B cell (primary cell): Measurements from ENCODE around the gene BRSK2. TPM values are rescaled to one million over a fixed set of nuclear protein-coding genes. Genes with fewer than 3 reads are reported as not detected.

Experiments used
- ATAC-seq: fragments of 200-7000 bp; cut with Tn5 transposase; one replicate; pipeline ENCODE4 v1.10.0; 2021; ENCODE audit warnings: low read depth, mild to moderate bottlenecking, moderate number of reproducible peaks, moderate library complexity
- CTCF ChIA-PET: fragments of 350-600 bp; sonication (Branson Sonifier 250); formaldehyde crosslinking; loops from one replicate; lab custom pipeline; 2021; ENCODE audit warnings: antibody characterized with exemption, inconsistent platforms; lab: Charles Lee
- POLR2A ChIA-PET: fragments of 350-600 bp; sonication (Branson Sonifier 250); formaldehyde crosslinking; loops from one replicate; lab custom pipeline; 2021; ENCODE audit warnings: antibody characterized with exemption; lab: Charles Lee
- DNase-seq: peaks from one replicate; pipeline ENCODE4 v3.0.0; 2013
- H2AFZ ChIP-seq: 2 replicates; pipeline ENCODE4 v1.6.1; 2012; ENCODE audit warnings: mild to moderate bottlenecking, low read depth, low read length; ENCODE audit not compliant: insufficient read depth, poor library complexity, severe bottlenecking
- H3K27ac ChIP-seq, 2 donors: 1 replicate in 1 of 2; 2 replicates in 1 of 2; pipeline ENCODE4 v1.5.1; 2012 to 2013; ENCODE audit warnings: low read length in 2 of 2, mild to moderate bottlenecking in 2 of 2, moderate library complexity in 1 of 2
- H3K27me3 ChIP-seq, 4 experiments: fragments of 200-600 bp in 1 of 4; sonication (generic) in 1 of 4; replicated peaks in 1 of 4; 1 replicate in 2 of 4; 2 replicates in 2 of 4; pipeline versions ENCODE4 v1.6.1 to v1.7.0; 2013 to 2016; ENCODE audit warnings: low read length in 3 of 4, mild to moderate bottlenecking in 2 of 4, mixed read lengths in 1 of 4, moderate library complexity in 1 of 4; ENCODE audit not compliant: insufficient read depth in 4 of 4, control insufficient read depth in 3 of 4; ENCODE audit errors: control extremely low read depth in 1 of 4
- H3K36me3 ChIP-seq, 2 experiments: replicated peaks in 1 of 2; 1 replicate in 1 of 2; 2 replicates in 1 of 2; pipeline versions ENCODE4 v1.6.1 to v1.7.1; 2013; ENCODE audit warnings: low read length in 1 of 2; ENCODE audit not compliant: insufficient read depth in 2 of 2, control insufficient read depth in 1 of 2; ENCODE audit errors: control extremely low read depth in 1 of 2, extremely low read depth in 1 of 2
- H3K4me1 ChIP-seq, 2 donors: fragments of 200-600 bp in 1 of 2; sonication (generic) in 1 of 2; 1 replicate in 1 of 2; 2 replicates in 1 of 2; pipeline versions ENCODE4 v1.5.1 to v1.6.1; 2013 to 2017; ENCODE audit warnings: low read length in 2 of 2; ENCODE audit not compliant: control insufficient read depth in 2 of 2, insufficient read depth in 2 of 2
- H3K4me2 ChIP-seq: replicated peaks from 2 replicates; pipeline ENCODE3; 2012; ENCODE audit warnings: mild to moderate bottlenecking, low read depth, low read length; ENCODE audit not compliant: poor library complexity, severe bottlenecking
- H3K4me3 ChIP-seq, 5 experiments: fragments of 200-600 bp in 1 of 5; sonication (generic) in 1 of 5; 1 replicate in 3 of 5; 2 replicates in 2 of 5; pipeline versions ENCODE4 v1.5.1 to v1.7.0; 2011 to 2016; ENCODE audit warnings: low read length in 4 of 5, mild to moderate bottlenecking in 4 of 5, low read depth in 2 of 5, control low read depth in 1 of 5, moderate library complexity in 1 of 5; ENCODE audit not compliant: insufficient read depth in 1 of 5; ENCODE audit errors: control extremely low read depth in 1 of 5, extremely low read depth in 1 of 5
- H3K79me2 ChIP-seq: fragments of 200-600 bp; sonication (generic); one replicate; pipeline ENCODE4 v1.6.0; 2016; ENCODE audit warnings: low read length; ENCODE audit not compliant: control insufficient read depth, insufficient read depth
- H3K9ac ChIP-seq: fragments of 200-600 bp; sonication (generic); 2 replicates; pipeline ENCODE4 v1.6.1; 2017; ENCODE audit warnings: mild to moderate bottlenecking, low read length, moderate library complexity
- H3K9me3 ChIP-seq, 3 donors: one replicate each; pipeline versions ENCODE4 v1.6.1 to v1.7.1; 2013; ENCODE audit warnings: low read length in 2 of 3; ENCODE audit not compliant: control insufficient read depth in 2 of 3, insufficient read depth in 1 of 3; ENCODE audit errors: control extremely low read depth in 1 of 3
- H4K20me1 ChIP-seq: 2 replicates; pipeline ENCODE4 v1.6.0; 2012; ENCODE audit warnings: mild to moderate bottlenecking, low read length; ENCODE audit not compliant: insufficient read depth, control insufficient read depth, poor library complexity, severe bottlenecking
- H3K27ac Mint-ChIP-seq: one replicate; pipeline ENCODE4 v1.8.0; 2021; ENCODE audit warnings: mixed read lengths
- H3K27me3 Mint-ChIP-seq: one replicate; pipeline ENCODE4 v1.8.0; 2021; ENCODE audit warnings: mixed read lengths
- H3K4me1 Mint-ChIP-seq: one replicate; pipeline ENCODE4 v1.8.0; 2021; ENCODE audit warnings: mixed read lengths
- H3K4me3 Mint-ChIP-seq: one replicate; pipeline ENCODE4 v1.8.0; 2021; ENCODE audit warnings: mixed read lengths
- H3K9me3 Mint-ChIP-seq: one replicate; pipeline ENCODE4 v1.8.0; 2022; ENCODE audit warnings: mixed read lengths; ENCODE audit not compliant: insufficient read depth
- EZH2 ChIP-seq: IDR thresholded peaks from 2 replicates; pipeline ENCODE4 v1.6.1; 2012; ENCODE audit warnings: borderline replicate concordance, low read depth, mild to moderate bottlenecking, moderate library complexity, low read length; ENCODE audit not compliant: insufficient read depth, poor library complexity, severe bottlenecking
- WGBS: methylation state at CpG from one replicate; pipeline ENCODE4 v1.1.5; 2013; ENCODE audit warnings: missing lambda C conversion rate; ENCODE audit not compliant: insufficient coverage; 5-methylcytosine and 5-hydroxymethylcytosine counted together
- intact Hi-C: fragments of 100-400 bp; cut with micrococcal nuclease; formaldehyde crosslinking; loops from one replicate; pipeline ENCODE4 v1.10.0; 2022
- polyA plus RNA-seq: library from polyadenylated mRNA; depleted of rRNA; stranded (reverse); fragments of >200 nt; gene quantifications from 2 replicates; pipeline ENCODE4 v1.2.3, GENCODE V29; 2012
- total RNA-seq, 2 donors: library from RNA; stranded (reverse); fragments of 120-200 nt in 1 of 2; gene quantifications; 1 replicate in 1 of 2; 2 replicates in 1 of 2; pipeline versions ENCODE4 v1.2.3 to v1.2.4, GENCODE V29; 2013 to 2022
- TF ChIP-seq, protein P1 (sequence below): fragments of 200-600 bp; IDR thresholded peaks from one replicate; pipeline ENCODE4 v1.8.0; 2022; ENCODE audit warnings: antibody characterized with exemption, mild to moderate bottlenecking

Gene BRSK2
- total and polyA plus RNA-seq, 2 donors (not counting 1 experiment from before 2014, with no cell fraction given): 0.51 to 0.79 TPM

DNA sequence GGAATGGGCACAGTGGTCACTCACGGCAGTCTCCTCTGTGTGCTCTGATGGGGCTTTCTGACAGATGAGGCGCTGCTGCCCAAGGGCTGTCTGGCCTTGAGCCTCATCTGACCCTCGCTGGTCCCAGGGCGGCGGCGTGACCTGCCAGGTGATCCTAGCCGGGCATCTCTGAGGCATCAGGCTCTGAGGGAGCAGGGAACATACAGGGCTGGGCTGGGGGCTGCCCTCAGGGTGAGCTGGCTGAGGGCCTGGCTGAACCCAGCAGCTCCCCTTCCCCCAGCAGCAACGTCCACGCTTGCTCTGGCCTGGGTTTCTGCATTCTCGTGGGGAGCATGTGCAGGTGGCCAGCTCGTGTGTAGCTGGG is 49.2 kb downstream of the BRSK2 start:
- Histone ChIP-seq H3K36me3 (no peaks in the 10 kb centered on the region), H3K27ac (no peak overlapping the region), H4K20me1 (no peaks in the 10 kb centered on the region), H3K9me3 (no peaks in the 10 kb centered on the region), H3K4me1 (no peaks in the 10 kb centered on the region), H3K4me3 (no peak overlapping the region), H2AFZ (no peak overlapping the region), H3K9ac (no peak overlapping the region), H3K4me2 (no peak overlapping the region), H3K79me2 (no peaks in the 10 kb centered on the region), H3K27me3 (peaks cover 0 to 7% (median 0%) of the 10 kb centered on the region in 4 experiments)
- intact Hi-C loops: no loop called here
- Mint-ChIP-seq H3K27ac (no peak overlapping the region), H3K4me1 (no peaks in the 10 kb centered on the region), H3K9me3 (no peaks in the 10 kb centered on the region), H3K4me3 (no peak overlapping the region), H3K27me3 (no peaks in the 10 kb centered on the region)
- CTCF ChIA-PET: no interaction called here
- POLR2A ChIA-PET: no interaction called here
- ATAC-seq (no peak), DNase-seq (no peak)
- WGBS: 83% methylated on average over 9 of the region's 11 CpGs
- TF ChIP-seq, protein P1, sequence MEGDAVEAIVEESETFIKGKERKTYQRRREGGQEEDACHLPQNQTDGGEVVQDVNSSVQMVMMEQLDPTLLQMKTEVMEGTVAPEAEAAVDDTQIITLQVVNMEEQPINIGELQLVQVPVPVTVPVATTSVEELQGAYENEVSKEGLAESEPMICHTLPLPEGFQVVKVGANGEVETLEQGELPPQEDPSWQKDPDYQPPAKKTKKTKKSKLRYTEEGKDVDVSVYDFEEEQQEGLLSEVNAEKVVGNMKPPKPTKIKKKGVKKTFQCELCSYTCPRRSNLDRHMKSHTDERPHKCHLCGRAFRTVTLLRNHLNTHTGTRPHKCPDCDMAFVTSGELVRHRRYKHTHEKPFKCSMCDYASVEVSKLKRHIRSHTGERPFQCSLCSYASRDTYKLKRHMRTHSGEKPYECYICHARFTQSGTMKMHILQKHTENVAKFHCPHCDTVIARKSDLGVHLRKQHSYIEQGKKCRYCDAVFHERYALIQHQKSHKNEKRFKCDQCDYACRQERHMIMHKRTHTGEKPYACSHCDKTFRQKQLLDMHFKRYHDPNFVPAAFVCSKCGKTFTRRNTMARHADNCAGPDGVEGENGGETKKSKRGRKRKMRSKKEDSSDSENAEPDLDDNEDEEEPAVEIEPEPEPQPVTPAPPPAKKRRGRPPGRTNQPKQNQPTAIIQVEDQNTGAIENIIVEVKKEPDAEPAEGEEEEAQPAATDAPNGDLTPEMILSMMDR: no peak
- TF ChIP-seq EZH2: no peak

DNA sequence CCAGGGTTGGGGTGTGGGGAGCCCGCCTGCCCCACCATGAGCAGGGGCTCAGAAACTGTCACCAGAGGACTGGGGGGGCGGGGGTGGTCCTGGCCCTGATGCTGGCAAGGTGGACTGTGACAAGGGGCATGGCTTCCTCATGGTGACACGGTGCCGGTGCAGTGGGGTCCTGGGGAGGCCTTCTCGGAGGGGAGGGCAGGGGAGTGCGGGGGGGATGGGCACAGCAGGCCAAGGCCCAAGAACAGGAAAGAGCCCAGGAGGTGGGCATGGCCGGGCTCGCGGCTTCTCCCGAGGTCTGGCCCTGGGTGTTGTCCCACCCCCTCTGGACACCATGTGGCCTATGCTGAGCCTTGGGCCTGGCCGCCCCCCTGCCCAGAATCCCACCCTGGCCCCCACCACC is 49.6 kb downstream of the BRSK2 start:
- H3K4me1 Mint-ChIP-seq: no peaks in the 10 kb centered on the region
- H3K27ac Mint-ChIP-seq: no peak overlapping the region
- DNase-seq: no peak
- H3K27me3 Mint-ChIP-seq: no peaks in the 10 kb centered on the region
- TF ChIP-seq, protein P1: no peak
- TF ChIP-seq EZH2: no peak
- Histone ChIP-seq H3K36me3 (no peaks in the 10 kb centered on the region), H3K27me3 (peaks cover 0 to 7% (median 0%) of the 10 kb centered on the region in 4 experiments), H3K4me3 (no peak overlapping the region), H4K20me1 (no peaks in the 10 kb centered on the region), H3K4me2 (no peak overlapping the region), H3K79me2 (no peaks in the 10 kb centered on the region), H3K9me3 (no peaks in the 10 kb centered on the region), H3K4me1 (no peaks in the 10 kb centered on the region), H3K9ac (no peak overlapping the region), H2AFZ (no peak overlapping the region), H3K27ac (no peak overlapping the region)
- CTCF ChIA-PET: no interaction called here
- H3K9me3 Mint-ChIP-seq: no peaks in the 10 kb centered on the region
- intact Hi-C loops: no loop called here
- WGBS: 81% methylated on average over 11 of the region's 11 CpGs
- no peak for ATAC-seq
- POLR2A ChIA-PET: no interaction called here
- no peak overlapping the region for H3K4me3 Mint-ChIP-seq
